Spinal cord (tissue), 10 donors: ENCODE data around the gene KCNQ1. TPM values are rescaled to one million over a fixed set of nuclear protein-coding genes. Genes with fewer than 3 reads are reported as not detected.
"Not testable (repeated sequence)": the region's sequence is repeated elsewhere in the genome, so short reads cannot be mapped to it uniquely, and the experiment has no call there.

ENCODE experiments used
- DNase-seq, 6 donors: peaks; one replicate each; pipeline versions ENCODE4 v3.0.0 to v3.0.0-alpha.2; 2013 to 2015; ENCODE audit warnings: low spot score in 6 of 6, low read depth in 4 of 6
- H3K27ac ChIP-seq: one replicate; pipeline ENCODE4 v1.5.1; 2013; ENCODE audit warnings: low read depth, low read length, control low read depth
- H3K27me3 ChIP-seq: one replicate; pipeline ENCODE4 v1.6.1; 2013; ENCODE audit warnings: low read length; ENCODE audit not compliant: control insufficient read depth, insufficient read depth
- H3K36me3 ChIP-seq: one replicate; pipeline ENCODE4 v1.6.1; 2013; ENCODE audit warnings: low read length; ENCODE audit not compliant: control insufficient read depth, insufficient read depth
- H3K4me1 ChIP-seq: one replicate; pipeline ENCODE4 v1.6.1; 2013; ENCODE audit warnings: low read length; ENCODE audit not compliant: control insufficient read depth, insufficient read depth
- H3K4me3 ChIP-seq: one replicate; pipeline ENCODE4 v1.5.1; 2013; ENCODE audit warnings: low read depth, low read length, control low read depth
- H3K9me3 ChIP-seq: one replicate; pipeline ENCODE4 v1.6.1; 2013; ENCODE audit warnings: low read length; ENCODE audit not compliant: control insufficient read depth, insufficient read depth
- WGBS: methylation state at CpG from one replicate; pipeline ENCODE4 v1.1.5; 2013; ENCODE audit warnings: missing lambda C conversion rate; ENCODE audit not compliant: insufficient coverage; 5-methylcytosine and 5-hydroxymethylcytosine counted together
- polyA plus RNA-seq, 2 donors: library from polyadenylated mRNA; unstranded; fragments of 120-200 nt; gene quantifications; one replicate each; pipeline ENCODE4 v1.2.1, GENCODE V29; 2013; ENCODE audit not compliant: insufficient read length in 2 of 2
- total RNA-seq, 2 donors: library from RNA; depleted of rRNA in 1 of 2; stranded (reverse); fragments of 120-200 nt in 1 of 2; fragments of >200 nt in 1 of 2; gene quantifications; one replicate each; pipeline versions ENCODE4 v1.2.3 to v1.2.4, GENCODE V29; 2013 to 2014
- donor health status: healthy.

The KCNQ1 gene
- total and polyA plus RNA-seq, 4 donors: 0.83 to 3.1 (median 2.1) TPM

DNA sequence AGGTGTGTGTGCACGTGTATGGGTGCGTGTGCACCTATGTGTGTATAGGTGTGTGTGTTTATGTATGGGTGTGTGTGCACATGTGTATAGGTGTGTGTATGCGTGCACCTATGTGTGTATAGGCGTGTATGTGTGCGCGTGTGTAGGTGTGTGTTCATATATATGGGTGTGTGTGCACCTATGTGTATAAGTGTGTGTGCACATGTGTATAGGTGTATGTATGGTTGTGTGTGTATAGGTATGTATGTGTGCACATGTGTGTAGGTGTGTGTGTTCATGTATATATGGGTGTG lies 26.9 kb downstream of the KCNQ1 start:
- H3K9me3 ChIP-seq: no peaks in the 10 kb centered on the region
- no peaks in the 10 kb centered on the region for H3K27me3 ChIP-seq
- DNase-seq: no peak
- H3K36me3 ChIP-seq: no peaks in the 10 kb centered on the region
- no peaks in the 10 kb centered on the region for H3K4me1 ChIP-seq
- H3K4me3 ChIP-seq: no peak overlapping the region
- H3K27ac ChIP-seq: no peak overlapping the region
- WGBS: 98% methylated on average over 6 of the region's 6 CpGs

DNA sequence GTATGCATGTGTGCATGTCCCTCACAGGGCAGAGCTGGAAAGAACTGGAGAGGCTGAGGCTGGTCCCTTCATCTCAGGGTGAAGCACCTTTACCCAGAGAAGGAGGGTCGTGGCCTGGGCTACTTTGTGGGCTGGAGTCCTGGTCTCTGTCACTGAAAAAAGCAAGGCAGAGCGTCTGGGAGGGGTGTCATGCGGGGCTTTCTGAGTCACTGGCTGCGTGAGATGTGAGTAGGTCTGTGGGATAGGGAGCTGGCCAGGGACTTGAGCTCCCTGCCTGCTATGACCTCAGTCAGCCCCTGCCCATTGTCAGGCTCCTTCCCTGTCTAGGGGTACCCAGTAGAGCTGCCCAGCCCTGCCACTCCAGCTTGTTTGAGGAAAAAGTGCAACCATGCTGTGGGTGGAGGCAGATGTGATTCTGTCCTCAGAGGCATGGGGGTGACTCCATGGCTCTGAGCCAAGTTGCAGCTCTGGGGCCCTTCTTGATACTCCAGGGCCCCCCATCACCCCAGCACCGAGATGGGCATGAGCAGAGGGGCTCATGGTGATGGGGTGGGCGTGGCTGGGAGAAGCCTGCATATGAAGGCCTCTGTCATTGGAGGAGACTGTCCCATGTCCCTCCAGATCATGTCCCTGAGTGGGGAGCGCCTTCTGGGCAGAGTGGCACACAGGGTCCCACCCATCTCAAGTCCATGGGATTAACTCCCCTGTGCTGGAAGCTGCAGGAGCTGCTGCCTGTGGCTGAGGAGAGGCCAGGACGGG lies 27.8 kb downstream of the KCNQ1 start:
- Histone ChIP-seq H3K27ac (no peak overlapping the region), H3K4me1 (no peaks in the 10 kb centered on the region), H3K27me3 (no peaks in the 10 kb centered on the region), H3K9me3 (no peaks in the 10 kb centered on the region), H3K4me3 (no peak overlapping the region), H3K36me3 (no peaks in the 10 kb centered on the region)
- 80% methylated on average over 5 of the region's 8 CpGs for WGBS
- no peak for DNase-seq

DNA sequence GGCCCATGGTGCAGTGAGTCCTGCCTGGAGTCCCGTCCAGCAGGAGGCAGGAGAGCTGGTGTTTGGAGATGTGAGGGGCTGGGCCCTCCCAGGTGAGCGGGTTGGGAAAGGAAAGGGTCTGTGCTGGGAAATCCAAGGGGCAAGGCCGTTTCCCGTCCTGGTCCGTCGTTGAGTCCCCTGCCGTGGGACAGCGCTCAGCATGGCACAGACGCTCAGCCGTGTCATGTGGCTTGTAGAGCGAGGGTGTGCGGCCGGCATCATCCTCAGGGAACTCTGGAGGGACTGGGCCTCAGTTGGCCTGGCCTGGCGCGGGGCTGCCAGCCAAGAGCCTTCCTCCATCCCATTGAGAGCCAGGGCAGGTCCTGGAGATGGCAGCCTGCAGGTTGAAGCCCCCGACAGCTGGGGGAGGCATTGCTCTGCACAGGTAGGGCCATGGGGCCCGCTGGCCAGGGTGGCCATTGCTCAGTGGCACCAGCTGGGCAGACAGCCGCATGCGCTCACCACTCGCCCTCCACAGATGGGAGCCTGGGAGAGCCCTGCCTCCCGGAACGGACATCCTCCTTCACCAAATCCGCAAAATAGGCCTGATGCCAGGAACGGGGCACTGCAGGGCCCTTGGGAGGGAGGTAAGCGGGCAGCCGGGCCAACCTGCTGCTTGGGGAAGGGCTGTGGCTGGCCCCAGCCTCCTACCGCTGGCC lies 28.7 kb downstream of the KCNQ1 start:
- H3K9me3 ChIP-seq: no peaks in the 10 kb centered on the region
- 88% methylated on average over 19 of the region's 27 CpGs for WGBS
- no peak overlapping the region for H3K27ac ChIP-seq
- no peaks in the 10 kb centered on the region for H3K4me1 ChIP-seq
- H3K4me3 ChIP-seq: no peak overlapping the region
- H3K27me3 ChIP-seq: no peaks in the 10 kb centered on the region
- H3K36me3 ChIP-seq: no peaks in the 10 kb centered on the region
- DNase-seq: no peak

DNA sequence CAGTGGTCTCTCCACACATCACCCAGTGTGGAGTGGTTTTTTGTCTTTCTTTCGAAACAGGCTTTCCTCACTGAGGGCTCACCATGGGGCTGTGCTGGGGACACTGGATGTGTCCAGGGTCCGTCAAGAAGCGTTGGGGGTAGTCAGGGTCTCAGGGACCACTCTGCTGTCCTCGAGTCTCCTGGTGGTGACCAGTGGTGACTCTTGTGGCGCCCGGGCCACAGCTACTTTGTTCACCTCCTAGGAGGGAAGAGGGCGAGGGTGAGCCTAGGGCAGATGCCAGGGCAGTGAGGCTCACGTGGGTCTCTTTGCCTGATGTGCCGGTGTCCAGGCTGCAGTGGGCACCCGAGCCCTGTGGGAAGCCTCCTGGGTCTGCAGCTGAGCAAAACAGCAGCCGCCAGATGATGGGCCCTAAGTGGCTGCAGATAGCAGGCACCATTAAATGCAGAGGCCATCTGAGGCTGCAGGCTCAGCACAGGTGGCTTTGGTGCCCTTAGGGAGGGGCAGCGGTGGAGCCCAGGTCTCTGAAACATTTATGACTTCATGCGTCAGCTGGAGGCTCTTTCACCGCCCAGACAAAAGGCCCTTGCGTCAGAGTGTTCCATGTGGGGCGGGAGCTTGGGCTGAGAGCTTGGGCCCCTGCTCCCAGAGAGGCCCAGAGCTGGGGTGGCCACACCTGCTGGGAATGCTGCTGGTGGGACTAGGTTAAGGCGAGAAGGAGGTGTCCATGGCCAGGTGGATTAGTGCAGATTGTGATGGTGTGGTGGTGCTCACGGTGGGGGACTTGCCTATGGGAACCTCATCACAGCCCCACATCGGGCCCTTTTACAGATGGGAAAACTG lies 29.5 kb downstream of the KCNQ1 start:
- H3K4me1 ChIP-seq: no peaks in the 10 kb centered on the region
- H3K27me3 ChIP-seq: no peaks in the 10 kb centered on the region
- H3K36me3 ChIP-seq: no peaks in the 10 kb centered on the region
- no peak overlapping the region for H3K4me3 ChIP-seq
- 81% methylated on average over 18 of the region's 19 CpGs for WGBS
- no peak overlapping the region for H3K27ac ChIP-seq
- no peaks in the 10 kb centered on the region for H3K9me3 ChIP-seq
- DNase-seq: no peak

DNA sequence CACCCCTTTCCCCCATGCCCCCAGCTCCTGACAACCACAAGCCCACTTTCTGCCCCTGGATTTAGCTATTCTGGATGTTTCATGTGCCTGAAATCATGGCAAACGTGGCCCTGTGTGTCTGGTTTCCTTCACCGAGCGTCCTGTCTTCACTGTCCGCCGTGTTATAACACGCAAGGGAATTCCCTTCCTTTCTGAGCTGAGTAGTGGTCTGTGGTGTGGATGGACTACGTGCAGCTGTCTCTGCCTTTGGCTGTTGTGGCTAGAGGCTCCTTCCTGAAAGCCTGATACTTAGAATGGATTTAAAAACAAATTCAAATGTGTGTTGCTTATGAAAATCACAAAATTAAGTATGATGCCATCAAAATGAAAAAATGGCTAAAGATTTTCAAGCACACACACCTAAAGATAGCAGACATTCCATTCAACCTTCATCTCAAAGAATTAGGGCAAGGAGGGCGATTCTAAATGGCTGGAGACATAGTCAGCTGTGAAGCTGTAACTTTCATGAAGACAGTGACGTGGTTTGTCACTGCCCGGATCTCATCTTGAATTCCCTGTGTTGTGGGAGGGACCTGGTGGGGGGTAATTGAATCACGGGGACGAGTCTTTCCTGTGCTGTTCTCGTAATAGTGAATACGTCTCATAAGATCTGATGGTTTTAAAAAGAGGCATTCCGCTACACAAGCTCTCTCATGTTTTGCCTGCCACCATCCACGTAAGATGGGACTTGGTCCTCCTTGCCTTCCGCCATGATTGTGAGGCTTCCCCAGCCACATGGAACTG lies 30.5 kb downstream of the KCNQ1 start:
- Histone ChIP-seq H3K36me3 (no peaks in the 10 kb centered on the region), H3K4me3 (no peak overlapping the region), H3K4me1 (no peaks in the 10 kb centered on the region), H3K9me3 (no peaks in the 10 kb centered on the region), H3K27ac (no peak overlapping the region), H3K27me3 (no peaks in the 10 kb centered on the region)
- 73% methylated on average over 8 of the region's 17 CpGs for WGBS
- no peak for DNase-seq

DNA sequence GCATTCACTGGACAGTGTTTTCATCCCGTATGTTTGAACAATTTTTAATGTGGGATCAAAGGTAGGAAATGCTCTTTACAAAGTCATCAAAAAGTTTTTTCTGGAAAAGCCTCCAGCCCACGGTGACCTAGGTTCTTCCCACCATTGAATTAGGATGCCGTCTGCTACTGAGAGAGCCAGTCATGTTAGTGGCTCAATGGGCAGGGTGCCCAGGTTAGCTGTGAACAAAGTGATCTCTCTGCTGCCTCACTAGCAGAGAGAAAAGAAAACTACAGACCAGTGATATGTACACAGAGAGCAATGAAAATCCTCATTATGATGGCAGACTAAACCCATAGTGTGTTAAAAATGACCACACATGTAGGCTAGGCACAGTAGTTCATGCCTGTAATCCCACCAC lies 32.4 kb downstream of the KCNQ1 start:
- no peaks in the 10 kb centered on the region for H3K4me1 ChIP-seq

DNA sequence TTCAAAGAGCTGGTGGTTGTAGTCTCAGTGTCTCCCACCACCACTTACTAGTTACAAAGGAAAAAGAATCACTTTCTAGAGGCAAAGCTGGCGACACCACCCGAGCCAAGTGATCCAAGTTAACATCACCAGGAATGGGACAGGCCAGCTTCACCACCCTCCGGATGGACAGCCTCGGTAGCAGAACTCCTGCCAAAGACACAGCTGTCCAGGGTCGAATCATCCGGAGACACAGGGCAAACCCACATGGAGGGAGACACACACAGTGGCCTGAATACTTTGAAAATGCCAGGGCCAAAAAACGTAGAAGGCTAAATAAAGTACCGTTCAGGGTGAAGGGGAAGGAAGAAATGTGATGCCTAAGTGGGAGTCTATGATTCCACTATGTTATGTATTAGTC lies 33.1 kb downstream of the KCNQ1 start:
- Histone ChIP-seq H3K36me3 (no peaks in the 10 kb centered on the region), H3K4me3 (no peak overlapping the region), H3K4me1 (no peaks in the 10 kb centered on the region), H3K27ac (no peak overlapping the region), H3K27me3 (no peaks in the 10 kb centered on the region), H3K9me3 (no peaks in the 10 kb centered on the region)
- WGBS: 93% methylated on average over 6 of the region's 8 CpGs
- no peak for DNase-seq

More for the DNA sequence above, 32.4 kb downstream of the KCNQ1 start:
- no peaks in the 10 kb centered on the region for H3K27me3 ChIP-seq
- H3K4me3 ChIP-seq: no peak overlapping the region
- H3K27ac ChIP-seq: no peak overlapping the region
- no peaks in the 10 kb centered on the region for H3K9me3 ChIP-seq
- DNase-seq: peak in 1 of 6 donors; percentile 8
- H3K36me3 ChIP-seq: no peaks in the 10 kb centered on the region
- WGBS: 59% methylated on average over 3 of the region's 3 CpGs

DNA sequence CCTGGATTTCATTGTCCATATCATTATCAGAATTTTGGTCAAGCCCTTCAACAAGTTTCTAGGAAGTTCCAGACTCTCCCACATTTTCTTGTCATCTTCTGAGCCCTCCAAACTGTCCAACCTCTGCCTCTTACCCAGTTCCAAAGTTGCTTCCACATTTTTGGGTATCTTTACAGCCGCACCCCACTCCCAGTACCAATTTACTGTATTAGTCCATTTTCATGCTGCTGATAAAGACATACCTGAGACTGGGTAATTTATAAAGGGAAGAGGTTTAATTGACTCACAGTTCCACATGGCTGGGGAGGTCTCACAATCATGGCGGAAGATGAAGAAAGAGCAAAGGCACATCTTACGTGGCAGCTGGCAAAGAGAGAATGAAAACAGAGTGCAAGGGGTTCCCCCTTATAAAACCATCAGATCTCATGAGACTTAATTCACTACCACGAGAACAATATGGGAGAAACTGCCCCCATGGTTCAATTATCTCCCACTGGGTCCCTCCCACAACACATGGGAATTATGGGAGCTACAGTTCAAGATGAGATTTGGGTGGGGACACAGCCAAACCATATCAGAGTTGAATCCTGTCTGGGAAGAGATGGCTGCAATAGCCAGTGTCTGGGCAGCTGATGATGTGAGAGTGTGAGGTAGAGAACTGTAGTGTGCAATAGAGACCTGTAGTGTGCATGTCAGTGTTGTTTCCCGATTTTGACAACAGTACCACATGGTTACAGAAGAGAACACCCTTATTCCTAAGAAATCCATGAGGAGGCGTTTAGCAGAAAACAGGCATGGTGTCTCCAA lies 35.5 kb downstream of the KCNQ1 start:
- H3K9me3 ChIP-seq, H3K4me3 ChIP-seq, H3K4me1 ChIP-seq, H3K27me3 ChIP-seq, H3K27ac ChIP-seq, DNase-seq, H3K36me3 ChIP-seq: not testable (repeated sequence)
- 33% methylated on average over 1 of the region's 6 CpGs for WGBS

DNA sequence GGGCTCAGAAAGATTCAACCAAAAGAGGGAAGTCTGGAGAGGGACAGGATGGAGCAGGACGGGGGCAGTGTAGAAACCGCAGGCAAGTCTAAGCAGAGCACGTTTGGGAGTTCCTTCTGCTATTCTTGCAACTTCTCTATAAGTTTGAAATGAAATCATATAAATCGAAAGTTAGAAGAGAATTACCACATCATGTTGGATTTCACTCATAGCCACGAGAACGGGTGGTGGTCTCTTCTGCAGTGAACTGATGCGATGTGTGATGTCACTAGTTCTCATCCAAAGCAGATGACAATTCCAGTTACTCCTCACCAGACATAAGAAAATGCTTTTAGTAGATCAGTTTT lies 36.0 kb downstream of the KCNQ1 start:
- Histone ChIP-seq H3K27me3 (peaks cover 3% of the 10 kb centered on the region), H3K4me1 (no peaks in the 10 kb centered on the region), H3K9me3 (no peaks in the 10 kb centered on the region), H3K27ac (no peak overlapping the region), H3K4me3 (no peak overlapping the region), H3K36me3 (no peaks in the 10 kb centered on the region)
- DNase-seq: no peak
- WGBS: no CpG with 5 or more reads among the region's 7 CpGs
